SIG-M5 (cell line): ENCODE results near the gene ZMIZ1.
"Not testable (repeated sequence)": the region's sequence is repeated elsewhere in the genome, so short reads cannot be mapped to it uniquely, and the experiment has no call there.

Source experiments
- DNase-seq: peaks from one replicate; lab custom pipeline; 2025; lab: John Stamatoyannopoulos, UW

ZMIZ1 gene

DNA sequence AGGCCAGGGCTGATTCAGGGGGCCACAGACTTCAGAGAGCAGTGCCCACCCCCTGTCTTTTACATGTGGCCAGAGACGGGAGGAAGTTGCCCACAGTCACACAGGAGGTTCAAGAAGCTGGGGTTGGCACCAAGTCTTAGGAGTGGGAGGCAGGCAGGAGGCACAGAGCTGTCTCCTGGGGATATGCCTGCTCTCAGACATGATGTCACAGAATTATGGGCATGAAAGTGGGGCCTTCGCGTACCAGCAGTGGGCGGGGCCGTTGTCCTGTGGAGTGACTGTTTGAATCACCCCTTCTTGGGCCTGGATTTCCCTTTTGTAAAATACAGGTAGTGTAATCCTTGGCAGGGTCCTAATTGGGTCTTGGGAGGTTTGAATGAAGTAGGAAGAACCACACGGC, 197.3 kb downstream of the ZMIZ1 start:
- DNase-seq = no peak

DNA sequence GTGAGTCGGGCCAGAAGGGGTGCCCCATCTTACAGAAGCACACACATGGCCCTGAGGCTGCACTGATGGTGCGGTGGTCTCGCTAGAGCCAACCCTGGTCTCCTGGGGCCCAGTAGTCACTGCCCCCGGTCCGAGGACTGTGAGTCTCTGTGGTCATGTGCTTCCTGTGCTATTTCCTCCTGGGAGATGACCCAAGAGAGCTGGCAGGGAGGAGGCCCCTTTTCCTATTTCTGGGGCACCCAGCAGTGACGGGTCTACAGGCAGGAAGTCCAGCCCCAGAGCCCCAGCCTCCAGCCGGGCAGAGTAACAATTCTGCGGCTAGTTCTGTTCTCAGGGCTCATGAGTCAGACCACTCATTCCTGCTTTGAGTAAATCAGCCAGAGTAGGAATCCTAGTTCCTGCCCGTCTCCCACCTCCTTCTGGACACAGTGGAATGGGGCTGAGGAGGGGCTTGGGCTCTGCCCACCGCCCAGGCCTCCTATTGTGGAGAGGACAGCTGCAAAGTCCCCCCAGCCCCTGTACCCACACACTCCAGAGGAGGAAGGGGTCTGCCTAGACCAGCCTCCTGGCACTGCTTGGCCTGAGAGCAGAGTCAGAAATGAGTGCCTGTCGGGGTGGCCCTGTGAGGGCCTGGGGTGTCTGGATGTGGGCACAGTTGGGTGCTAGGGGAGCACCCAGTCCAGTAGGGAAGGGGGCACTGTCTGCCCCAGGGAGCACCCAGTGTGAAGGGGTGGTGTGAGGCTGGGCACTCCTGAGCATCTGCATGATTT, 198.0 kb downstream of the ZMIZ1 start:
- no peak for DNase-seq

DNA sequence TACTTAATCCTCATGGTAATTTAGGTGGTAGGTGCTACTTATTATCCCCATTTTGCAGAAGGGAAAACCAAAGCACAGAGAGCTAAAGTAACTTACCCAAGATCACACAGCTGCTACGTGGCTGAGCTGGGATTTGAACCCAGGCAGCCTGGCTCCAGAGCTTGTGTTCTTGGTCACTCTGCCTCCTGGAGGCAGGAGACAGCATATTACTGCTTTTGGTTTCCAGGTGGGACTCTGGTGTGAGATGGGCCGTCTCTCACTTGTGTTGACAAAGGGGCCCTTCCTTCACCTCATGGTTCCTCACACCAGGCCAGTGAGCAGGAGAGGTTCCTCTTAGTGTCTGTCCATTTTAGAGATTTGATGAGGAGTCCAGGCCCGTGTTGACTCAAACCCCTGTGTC, 198.7 kb downstream of the ZMIZ1 start:
- no peak for DNase-seq

DNA sequence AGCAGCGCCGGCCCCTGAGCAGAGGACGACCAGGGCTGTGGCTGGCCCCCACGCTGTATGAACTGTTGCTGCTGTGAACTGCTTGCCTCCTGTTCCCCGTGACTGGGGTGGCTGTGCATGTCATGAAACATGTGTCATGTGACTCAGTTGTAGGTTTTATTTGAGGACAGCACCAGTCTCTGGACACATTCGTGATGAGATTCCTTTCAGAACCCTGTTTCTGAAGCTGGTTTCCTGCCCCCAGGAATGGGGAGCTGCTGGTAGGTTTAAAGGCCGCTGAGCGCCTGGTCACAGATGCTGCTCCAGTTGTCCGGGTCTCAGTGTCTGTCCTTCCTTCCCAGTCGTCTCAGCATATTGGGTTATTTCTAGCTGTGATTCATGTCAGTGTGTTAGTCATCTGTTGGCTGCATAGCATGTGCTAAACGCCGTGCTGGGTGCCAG, 199.4 kb downstream of the ZMIZ1 start:
- no peak for DNase-seq

DNA sequence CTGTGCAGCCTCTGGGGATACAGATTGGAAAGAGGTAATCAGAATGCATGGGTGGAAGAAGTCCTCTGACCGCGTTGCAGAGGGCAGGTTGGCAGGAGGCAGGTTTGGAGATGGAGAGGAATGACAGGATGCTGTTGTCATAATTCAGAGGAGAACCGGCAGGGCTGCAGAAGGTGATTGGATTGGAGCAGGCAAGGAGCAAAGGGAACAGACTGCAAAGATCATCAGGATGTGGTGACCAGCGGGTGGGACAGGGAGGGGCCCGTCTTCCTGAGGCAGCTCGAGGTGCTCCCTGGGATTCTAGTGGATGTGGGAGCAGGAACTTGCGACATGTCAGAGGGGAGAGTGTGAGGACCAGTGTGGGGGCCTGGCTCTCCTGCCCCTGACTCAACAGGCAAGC, 200.0 kb downstream of the ZMIZ1 start:
- DNase-seq = no peak

DNA sequence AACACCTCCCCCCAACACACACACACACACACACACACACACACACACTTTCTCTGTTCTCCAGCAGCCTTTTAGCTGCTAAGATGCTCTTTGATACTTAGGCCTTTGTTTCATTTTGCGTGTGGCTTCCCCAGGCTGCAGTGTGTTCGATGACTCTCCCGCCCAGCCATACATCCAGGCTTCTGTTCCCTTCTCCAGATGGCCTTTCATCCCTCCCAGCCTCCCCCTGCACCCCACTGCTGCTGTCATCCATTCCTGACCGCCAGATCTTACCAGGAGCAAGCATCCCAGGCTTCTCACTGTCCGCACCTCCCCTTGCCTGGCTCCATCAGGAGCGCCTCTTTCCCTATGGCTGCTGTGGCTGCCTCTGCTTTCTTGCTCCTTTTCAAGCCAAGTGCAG, 200.7 kb downstream of the ZMIZ1 start:
- no peak for DNase-seq

DNA sequence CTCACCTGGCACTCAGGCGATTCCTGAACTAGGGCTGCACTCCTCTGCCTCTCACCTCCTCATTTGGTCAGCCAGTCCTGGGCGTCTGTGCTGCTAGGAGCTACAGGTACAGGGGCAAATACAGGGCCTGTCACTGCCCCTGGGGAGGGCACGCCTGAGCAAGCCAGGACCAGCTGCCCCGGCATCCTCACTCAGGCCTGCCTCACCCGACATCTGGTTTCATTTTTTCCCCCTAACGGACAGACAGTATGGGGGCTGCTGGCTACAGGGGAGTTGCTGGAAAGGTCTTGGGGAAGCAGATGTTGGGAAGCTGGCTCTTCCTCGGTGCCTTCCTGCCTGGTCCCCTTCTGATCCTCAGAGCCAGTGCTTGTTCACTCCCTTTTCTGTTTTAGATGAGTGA, 201.2 kb downstream of the ZMIZ1 start:
- no peak for DNase-seq

DNA sequence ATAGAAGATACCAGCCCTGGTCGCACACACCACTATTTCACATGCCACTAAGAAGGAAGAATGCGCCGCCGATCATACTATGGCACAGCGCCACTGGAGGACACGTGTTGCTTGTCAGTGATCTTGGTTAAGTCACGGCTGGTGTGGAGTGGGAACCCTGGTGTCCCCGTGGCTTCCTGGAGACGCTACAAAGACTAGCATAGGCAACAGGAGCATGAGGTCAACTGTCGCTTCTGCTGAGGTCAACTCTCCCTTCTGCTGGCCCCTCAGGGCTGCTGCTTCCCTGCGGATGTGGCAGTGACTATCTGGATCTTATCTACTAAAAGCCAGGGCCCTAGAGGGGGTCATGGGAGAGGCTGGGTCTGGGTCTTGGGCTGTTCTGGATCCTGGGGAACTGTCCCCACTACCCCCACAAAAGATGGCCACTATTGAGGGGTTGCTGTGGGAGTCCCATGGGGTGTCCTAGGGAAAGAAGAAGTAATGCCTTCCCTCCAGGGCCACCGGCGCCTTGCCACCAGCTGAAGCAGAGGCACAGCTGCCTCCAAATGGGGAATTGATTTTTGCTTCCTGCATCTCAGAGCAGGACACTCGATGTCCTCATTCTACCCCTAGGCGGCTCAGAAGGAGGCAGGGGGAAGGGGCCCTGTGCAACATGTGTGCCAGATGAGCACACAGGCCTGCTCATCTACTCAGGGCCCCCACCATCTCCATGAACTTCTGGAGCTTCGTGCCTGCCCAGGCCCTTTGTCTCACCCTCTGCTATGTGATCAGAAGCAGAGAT, 201.9 kb downstream of the ZMIZ1 start:
- DNase-seq = peak; percentile 5

DNA sequence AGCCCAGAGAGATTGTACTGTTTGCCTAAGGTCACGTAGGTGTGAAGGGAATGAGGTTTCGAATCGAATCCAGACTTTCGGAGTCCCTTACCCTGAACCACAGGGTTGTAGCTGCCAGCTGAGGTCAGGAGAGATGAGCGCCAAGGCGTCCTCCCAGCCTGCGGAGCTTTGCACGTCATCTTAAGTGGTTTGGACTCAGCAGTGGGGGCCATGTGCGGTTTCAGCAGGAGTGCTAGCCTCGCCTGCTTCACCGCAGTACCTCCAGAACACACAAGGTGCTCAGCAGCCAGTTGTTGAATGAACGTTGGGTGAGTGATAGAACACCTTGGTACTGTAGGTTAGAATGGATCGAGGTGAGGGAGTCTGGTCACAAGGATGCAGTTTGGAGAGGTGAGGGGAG, 203.6 kb downstream of the ZMIZ1 start:
- no peak for DNase-seq

DNA sequence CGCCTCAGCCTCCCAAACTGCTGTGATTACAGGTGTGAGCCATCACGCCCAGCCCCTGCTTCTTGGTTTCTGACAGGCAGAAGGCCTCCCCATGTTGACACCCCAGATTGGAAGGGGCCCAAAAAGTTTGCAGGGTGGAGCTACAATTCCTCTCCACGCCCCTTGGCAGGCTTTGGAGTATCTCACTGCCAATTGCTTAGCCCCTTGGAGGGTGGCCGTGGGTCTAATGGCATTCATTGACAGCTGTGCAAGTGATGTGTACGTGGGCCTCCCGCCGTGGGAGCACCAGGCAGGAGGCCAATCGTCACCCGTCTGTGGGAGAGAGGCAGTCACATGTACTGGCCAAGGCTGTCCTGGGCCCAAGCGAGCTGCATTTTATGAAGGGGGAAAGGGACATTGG, 204.8 kb downstream of the ZMIZ1 start:
- no peak for DNase-seq

DNA sequence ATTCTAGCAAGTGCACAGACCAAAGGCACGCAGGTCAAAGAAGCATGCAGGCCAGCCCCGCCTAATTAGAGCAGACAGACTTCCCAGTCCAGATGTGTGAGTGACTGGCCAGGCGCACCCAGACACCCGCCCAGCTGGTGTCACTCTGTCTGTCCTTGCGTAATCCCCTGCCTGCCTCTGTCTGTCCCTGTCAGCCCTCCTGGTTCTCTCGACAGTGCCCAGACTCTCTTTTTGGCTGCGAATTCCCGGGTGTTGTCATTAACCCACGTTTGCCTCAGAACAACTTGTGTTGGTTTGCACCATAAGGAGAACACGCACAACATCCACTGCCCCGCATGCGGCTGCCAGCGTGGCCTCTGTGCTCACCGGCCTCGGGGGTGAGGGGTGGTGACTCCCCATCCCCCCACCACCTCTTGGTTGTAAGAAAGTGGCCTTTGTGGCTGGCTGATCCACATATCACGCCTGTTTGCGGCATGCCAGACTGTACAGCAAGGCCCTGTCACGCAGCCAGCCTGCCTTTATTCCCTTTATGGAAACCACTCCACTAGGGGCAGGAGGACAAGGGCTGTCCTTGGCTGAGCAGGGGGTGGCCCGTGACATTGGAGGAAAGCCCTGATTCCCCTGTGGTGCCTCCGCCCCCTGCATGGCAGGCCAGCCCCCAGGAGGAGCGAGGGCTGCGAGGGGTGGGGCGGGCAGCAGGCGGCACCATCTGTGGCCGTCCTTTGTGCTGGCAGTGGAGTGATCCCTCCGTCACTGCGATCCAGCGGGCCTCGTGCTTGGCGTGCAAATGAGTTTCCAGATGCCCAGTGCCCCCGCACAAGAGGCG, 205.7 kb downstream of the ZMIZ1 start:
- DNase-seq = no peak

DNA sequence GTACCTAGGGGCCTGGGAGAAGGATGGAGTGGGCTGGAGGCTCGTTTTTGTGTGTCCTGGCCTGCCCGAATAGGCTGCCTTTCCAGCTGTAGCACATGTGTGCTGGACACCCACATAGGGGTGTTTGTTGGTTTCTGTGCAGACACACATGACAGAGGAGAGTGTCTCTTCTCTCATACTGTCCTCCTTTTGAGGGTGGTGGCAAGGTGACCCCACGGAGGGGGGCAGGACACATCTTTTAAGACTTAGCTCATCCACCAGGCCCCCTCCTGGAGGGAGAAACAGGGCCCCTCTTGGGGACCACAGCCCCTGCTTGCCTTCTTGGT, 206.3 kb downstream of the ZMIZ1 start:
- DNase-seq = no peak

DNA sequence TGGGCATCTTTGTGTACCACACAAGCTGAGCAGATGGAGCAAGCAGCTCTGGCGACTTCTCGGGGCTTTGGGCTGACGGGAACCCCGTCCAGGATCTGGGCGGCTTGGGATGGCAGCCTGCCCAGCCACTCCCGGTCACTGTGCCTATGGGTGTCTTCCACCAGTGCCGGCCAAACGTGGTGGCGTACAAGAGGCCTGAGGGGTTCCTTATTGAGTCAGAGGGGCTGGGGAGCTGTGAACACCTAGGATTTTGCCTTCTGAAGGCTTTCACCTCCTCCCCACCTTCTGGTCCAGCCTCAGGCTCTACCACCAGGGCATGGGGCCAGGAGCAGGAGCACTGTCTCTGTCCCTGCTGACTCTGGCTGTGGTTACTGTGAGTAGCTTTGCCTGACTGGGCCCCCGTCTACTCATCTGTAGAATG, 206.7 kb downstream of the ZMIZ1 start:
- no peak for DNase-seq

DNA sequence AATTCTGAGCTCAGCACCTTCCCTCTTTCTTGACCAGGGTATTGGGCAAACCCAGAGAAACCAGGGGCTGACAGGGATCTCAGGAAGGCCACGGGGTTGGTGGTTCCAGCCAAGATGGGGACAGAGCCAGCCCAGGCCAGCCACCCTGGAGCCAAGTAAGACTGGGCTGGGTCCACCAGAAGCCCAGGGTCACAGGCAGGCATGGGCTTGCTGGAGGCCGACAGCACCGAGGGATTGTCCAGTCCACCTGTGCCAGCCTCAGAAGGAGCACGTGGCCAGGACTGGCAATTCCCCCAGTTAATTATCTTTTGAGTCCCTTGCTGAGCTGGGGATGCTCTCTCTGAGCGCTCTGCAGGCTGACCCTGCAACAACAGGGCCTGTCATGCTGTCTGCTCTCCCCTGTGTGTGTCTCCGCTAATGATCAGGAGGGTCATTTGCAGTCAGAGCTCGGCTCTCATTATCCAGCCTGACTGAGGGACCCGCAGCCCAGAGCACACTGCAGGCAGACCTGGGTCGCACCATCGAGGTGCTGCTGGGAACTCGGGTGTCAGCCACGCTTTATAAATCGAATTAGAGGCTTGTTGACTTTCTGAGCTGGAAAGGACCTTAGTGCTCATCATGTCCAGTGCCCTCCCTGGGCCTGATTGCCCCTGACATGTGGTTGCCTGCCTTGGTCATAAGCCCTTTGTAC, 209.0 kb downstream of the ZMIZ1 start:
- DNase-seq = no peak

DNA sequence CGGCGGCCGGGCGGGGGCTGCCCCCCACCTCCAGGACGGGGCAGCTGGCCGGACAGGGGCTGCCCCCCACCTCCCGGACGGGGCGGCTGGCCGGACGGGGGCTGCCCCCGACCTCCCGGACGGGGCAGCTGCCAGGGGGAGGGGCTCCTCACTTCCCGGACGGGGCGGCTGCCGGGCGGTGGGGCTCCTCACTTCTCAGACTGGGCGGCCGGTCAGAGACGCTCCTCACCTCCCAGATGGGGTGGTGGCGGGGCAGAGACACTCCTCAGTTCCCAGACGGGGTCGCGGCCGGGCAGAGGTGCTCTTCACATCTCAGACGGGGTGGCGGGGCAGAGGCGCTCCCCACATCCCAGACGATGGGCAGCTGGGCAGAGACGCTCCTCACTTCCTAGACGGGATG, 210.3 kb downstream of the ZMIZ1 start:
- DNase-seq = not testable (repeated sequence)

DNA sequence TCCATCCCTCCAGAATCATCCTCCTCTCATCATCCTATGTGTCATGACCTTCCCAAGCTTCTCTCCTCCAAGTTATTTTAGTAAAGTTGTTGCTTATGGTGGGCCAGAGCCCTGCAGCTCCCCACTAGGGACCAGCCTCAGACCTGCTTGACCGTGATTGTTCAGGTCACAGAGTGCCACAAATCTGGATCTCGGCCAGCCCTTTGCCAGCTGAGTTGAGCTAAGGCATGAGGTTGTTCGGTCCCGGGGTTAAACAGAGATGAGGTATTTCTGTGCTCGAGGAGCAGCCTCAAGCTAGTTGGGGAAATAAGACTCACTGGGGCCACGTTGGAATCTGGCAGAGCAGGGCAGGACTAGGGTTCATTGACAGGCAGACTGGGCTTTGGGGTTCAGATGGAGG, 212.2 kb downstream of the ZMIZ1 start:
- DNase-seq = no peak

DNA sequence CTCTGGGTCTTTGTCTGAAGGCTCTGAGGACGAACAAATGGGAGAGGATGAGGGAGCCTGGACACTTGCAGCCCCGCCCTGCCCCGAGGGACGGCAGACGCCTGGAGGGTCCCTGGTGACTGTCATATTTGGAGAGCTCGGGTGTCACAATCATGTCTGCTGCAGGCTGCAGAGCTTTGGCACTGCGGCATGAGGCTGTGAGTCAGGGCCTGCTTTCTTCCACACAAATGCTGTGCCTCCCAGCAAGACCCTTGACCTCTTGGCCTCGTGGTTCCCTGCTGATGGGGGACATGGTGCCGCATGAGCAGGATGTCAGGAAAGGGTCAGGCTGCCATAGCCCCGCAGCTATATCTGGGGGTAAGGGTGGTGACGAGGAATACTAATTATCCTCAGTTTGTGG, 213.6 kb downstream of the ZMIZ1 start:
- DNase-seq = no peak

DNA sequence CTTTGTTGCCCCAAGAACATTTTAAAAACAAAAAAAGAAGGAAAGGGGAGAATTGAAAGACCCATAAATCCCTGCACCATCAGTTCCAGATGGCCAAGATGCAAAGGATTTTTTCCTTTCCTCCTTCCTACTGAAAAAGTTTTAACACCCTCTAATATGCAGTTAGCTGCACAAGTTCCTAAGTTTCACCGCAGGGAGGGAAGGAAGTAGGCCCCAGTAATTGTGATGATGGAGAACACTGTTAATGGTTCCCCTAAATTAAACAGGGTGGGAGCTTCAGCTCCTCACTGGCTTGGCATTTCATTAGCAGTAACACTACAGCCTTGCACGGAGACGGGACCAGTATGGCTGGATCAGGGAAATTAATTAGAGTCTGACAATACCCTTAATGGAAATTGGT, 214.8 kb downstream of the ZMIZ1 start:
- DNase-seq = no peak

DNA sequence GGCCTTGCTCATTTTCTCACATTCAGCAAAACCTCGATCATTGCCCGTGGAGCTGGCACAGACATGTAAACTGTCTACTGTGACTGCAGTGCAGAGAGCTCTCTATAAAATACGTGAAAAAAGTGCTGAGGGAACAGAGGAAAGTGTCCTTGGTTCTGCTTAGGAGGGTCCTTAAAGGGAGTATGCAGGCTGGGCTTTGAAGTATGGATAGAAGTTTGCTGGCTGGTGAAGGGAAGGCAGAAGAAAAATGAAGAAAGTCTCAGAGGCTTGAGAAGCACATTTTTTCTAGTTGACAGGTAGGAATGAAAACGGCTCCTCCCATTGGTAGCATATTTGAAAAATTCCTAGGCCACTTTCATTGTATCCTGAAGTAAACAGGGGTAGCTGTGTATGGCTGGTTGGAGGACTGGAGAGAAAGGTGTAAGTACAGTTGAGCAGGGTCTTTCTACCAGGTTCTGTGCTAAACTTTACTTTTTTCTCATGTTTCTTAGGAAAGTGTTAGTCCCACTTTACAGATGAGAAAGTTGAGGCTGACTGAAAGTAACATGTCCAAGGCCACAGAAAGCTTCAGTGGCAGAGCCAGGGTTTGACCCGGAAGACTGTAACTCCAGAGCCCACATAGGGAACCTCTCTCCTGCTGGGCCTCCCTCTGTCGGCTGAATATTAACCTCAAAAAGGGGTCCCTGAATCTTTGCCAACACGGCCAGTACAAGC, 215.5 kb downstream of the ZMIZ1 start:
- DNase-seq = no peak

DNA sequence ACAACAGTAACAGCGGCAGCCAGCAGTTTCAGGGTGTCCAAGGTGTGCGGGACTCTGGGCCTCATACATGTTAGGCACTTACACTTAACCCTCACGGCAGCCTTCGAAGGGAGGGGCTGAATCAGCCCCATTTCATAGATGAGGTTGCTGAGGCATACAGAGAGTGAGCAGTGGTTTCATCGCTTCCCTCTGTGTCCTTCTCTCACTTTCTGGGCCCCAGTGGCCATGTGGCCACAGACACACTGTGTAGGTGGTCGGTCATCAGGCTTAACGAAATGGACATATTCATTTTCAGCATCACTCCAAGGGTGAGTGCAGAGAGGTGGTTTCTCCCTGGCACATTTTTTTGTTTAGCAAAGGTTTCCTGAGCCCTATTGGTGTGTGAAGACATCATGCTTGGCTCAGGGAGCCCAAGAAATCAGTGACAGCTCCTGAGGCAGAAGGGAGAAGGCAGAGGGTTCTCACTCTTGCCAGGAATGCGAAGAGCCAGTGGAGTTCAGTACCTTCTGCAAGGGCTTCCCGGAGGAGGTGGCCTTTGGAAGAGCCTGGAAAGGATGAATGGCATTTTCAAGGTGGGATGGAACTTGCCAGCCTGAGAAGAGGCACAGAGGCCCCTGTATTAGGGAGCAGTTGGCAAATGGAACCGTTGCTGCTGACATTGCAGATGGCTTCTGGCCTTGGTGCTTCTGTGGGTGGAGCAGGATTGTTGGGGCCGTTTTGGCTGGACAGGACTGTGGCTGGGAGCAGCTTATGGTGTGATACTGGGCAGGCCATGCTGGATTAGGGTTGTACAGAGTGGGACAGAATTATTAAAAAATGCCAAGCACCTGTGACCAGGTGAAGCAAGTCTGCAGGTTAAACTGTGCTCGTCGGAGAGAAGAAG, 216.8 kb downstream of the ZMIZ1 start:
- no peak for DNase-seq
